ENCODE results near the gene FAM184A.

Gene FAM184A

GRCh38 chr6:119060255-119060907 is 18.1 kb downstream of the FAM184A start:
- DNase-seq (ENCODE audit: low spot score) = no peak

- no peak for DNase-seq (ENCODE audit: low spot score)
Observed at GRCh38 chr6:119055069-119055468, 23.4 kb downstream of the FAM184A start.

GRCh38 chr6:119052987-119053386 is 25.5 kb downstream of the FAM184A start:
- DNase-seq (ENCODE audit: low spot score) = no peak

- peak; percentile 13 for DNase-seq (ENCODE audit: low spot score)
Observed at GRCh38 chr6:119052292-119052889, 26.1 kb downstream of the FAM184A start.

- no peak for DNase-seq (ENCODE audit: low spot score)
Observed at GRCh38 chr6:119044255-119044654, 34.2 kb downstream of the FAM184A start.

- DNase-seq (ENCODE audit: low spot score) = no peak
Observed at GRCh38 chr6:119043783-119044182, 34.7 kb downstream of the FAM184A start.

- DNase-seq (ENCODE audit: low spot score) = no peak
Observed at GRCh38 chr6:119043265-119043664, 35.2 kb downstream of the FAM184A start.

GRCh38 chr6:119040636-119041035 is 37.8 kb downstream of the FAM184A start:
- no peak for DNase-seq (ENCODE audit: low spot score)

- DNase-seq (ENCODE audit: low spot score) = no peak
Observed at GRCh38 chr6:119040229-119040628, 38.2 kb downstream of the FAM184A start.

GRCh38 chr6:119037941-119038623 is 40.4 kb downstream of the FAM184A start:
- no peak for DNase-seq (ENCODE audit: low spot score)

- DNase-seq (ENCODE audit: low spot score) = no peak
Observed at GRCh38 chr6:119037264-119037663, 41.2 kb downstream of the FAM184A start.

GRCh38 chr6:119036081-119036480 is 42.4 kb downstream of the FAM184A start:
- no peak for DNase-seq (ENCODE audit: low spot score)

- DNase-seq (ENCODE audit: low spot score) = no peak
Observed at GRCh38 chr6:119035459-119035858, 43.0 kb downstream of the FAM184A start.

GRCh38 chr6:119034827-119035458 is 43.5 kb downstream of the FAM184A start:
- DNase-seq (ENCODE audit: low spot score) = no peak

- DNase-seq (ENCODE audit: low spot score) = no peak
Observed at GRCh38 chr6:119032428-119032827, 46.0 kb downstream of the FAM184A start.

- DNase-seq (ENCODE audit: low spot score) = no peak
Observed at GRCh38 chr6:119030759-119031158, 47.7 kb downstream of the FAM184A start.

GRCh38 chr6:119028091-119028490 is 50.4 kb downstream of the FAM184A start:
- DNase-seq (ENCODE audit: low spot score) = no peak

- no peak for DNase-seq (ENCODE audit: low spot score)
Observed at GRCh38 chr6:119027465-119027864, 51.0 kb downstream of the FAM184A start.

- no peak for DNase-seq (ENCODE audit: low spot score)
Observed at GRCh38 chr6:119026822-119027221, 51.6 kb downstream of the FAM184A start.

GRCh38 chr6:119025793-119026192 is 52.7 kb downstream of the FAM184A start:
- DNase-seq (ENCODE audit: low spot score) = no peak

GRCh38 chr6:119024111-119024510 is 54.4 kb downstream of the FAM184A start:
- DNase-seq (ENCODE audit: low spot score) = no peak

- DNase-seq (ENCODE audit: low spot score) = no peak
Observed at GRCh38 chr6:119022796-119023195, 55.7 kb downstream of the FAM184A start.
